ENCODE results near the gene TPRX2. TPM values are rescaled to one million over a fixed set of nuclear protein-coding genes. Genes with fewer than 3 reads are reported as not detected.

Gene TPRX2
- total RNA-seq, 1 experiment from 2014 or later: not detected

- no peak for TF ChIP-seq REST (IDR thresholded peaks at IDR 0.05; ENCODE audit: low read depth)
- TF ChIP-seq CEBPB (IDR thresholded peaks at IDR 0.05; ENCODE audit: low read depth): no peak
- no peak for TF ChIP-seq SP1 (IDR thresholded peaks at IDR 0.05; ENCODE audit: low read depth)
- TF ChIP-seq ZFX (IDR thresholded peaks at IDR 0.05): no peak
- TF ChIP-seq RAD21 (IDR thresholded peaks at IDR 0.05; ENCODE audit: low read depth): no peak
- TF ChIP-seq TCF7L2 (IDR thresholded peaks at IDR 0.05; ENCODE audit: borderline replicate concordance, extremely low read depth, insufficient read depth, insufficient read length): no peak
- no peak for TF ChIP-seq EZH2phosphoT487 (IDR thresholded peaks at IDR 0.05; ENCODE audit: borderline replicate concordance)
- no peak for TF ChIP-seq JUND (IDR thresholded peaks at IDR 0.05)
- TF ChIP-seq ELF1 (IDR thresholded peaks at IDR 0.05; ENCODE audit: borderline replicate concordance, low read depth): no peak
- no peak for TF ChIP-seq SIN3A (IDR thresholded peaks at IDR 0.05; ENCODE audit: low read depth)
Observed at GRCh38 chr19:47839411-47839810, 19.6 kb upstream of the TPRX2 start (continued).

- H3K4me2 ChIP-seq (ENCODE audit: low read length): no peak overlapping the region
- no peak overlapping the region for H2AFZ ChIP-seq (ENCODE audit: low read depth, low read length, poor library complexity, severe bottlenecking)
- no peaks in the 10 kb centered on the region for H3K9me2 ChIP-seq (ENCODE audit: insufficient read depth)
- intact Hi-C loops (cut with micrococcal nuclease): no loop called here
- H4K20me1 ChIP-seq (ENCODE audit: insufficient read depth): no peaks in the 10 kb centered on the region
- no peaks in the 10 kb centered on the region for H3K9me3 ChIP-seq (ENCODE audit: control insufficient read depth in 1 of 2, insufficient read depth in 1 of 2, low read depth in 1 of 2, low read length in 2 of 2)
- ChIA-PET RAD21 (ENCODE audit: low non-redundant PET in 1 of 2, low total read pairs in 2 of 2, uncharacterized antibody in 2 of 2, unreplicated experiment in 2 of 2) (no interaction called here), POLR2A (no interaction called here), CTCF (no interaction called here)
- ATAC-seq: no peak
- H3K36me3 ChIP-seq (ENCODE audit: control insufficient read depth in 1 of 2, insufficient read depth in 2 of 2, low read length in 2 of 2): no peaks in the 10 kb centered on the region
- no peak overlapping the region for H3K4me3 ChIP-seq (replicated peaks in 1 of 2; ENCODE audit: low read depth in 1 of 2, low read length in 2 of 2)
- no peaks in the 10 kb centered on the region for H3K4me1 ChIP-seq (ENCODE audit: control insufficient read depth in 1 of 2, insufficient read depth in 2 of 2, low read length in 2 of 2)
- BruUV-seq (replicated peaks): no TSS peak
- TF ChIP-seq CBX3 (IDR thresholded peaks at IDR 0.05; ENCODE audit: low read depth): no peak
- H3K79me2 ChIP-seq (ENCODE audit: insufficient read depth, low read length): no peaks in the 10 kb centered on the region
- no peaks in the 10 kb centered on the region for H3K27me3 ChIP-seq (ENCODE audit: insufficient read depth, low read length)
- DNase-seq (ENCODE audit: low read depth, low spot score): no peak
- no peak overlapping the region for H3K27ac ChIP-seq (ENCODE audit: low read depth, low read length)
- H3K9ac ChIP-seq (ENCODE audit: low read length): no peak overlapping the region
Observed at GRCh38 chr19:47839913-47840312, 19.1 kb upstream of the TPRX2 start.
